Adipocyte (in vitro differentiated cells): ENCODE results near the gene TARBP2.

Experiments
- DNase-seq: peaks from one replicate; pipeline ENCODE4 v3.0.0-alpha.2; 2015; ENCODE audit warnings: low read depth
- H3K27me3 ChIP-seq: replicated peaks from 2 replicates; pipeline ENCODE4 v1.7.0; 2013; ENCODE audit warnings: mild to moderate bottlenecking, low read length, moderate library complexity; ENCODE audit not compliant: control insufficient read depth, insufficient read depth
- H3K36me3 ChIP-seq: 2 replicates; pipeline ENCODE4 v1.7.0; 2013; ENCODE audit warnings: low read length, mild to moderate bottlenecking, moderate library complexity; ENCODE audit not compliant: control insufficient read depth, insufficient read depth, severe bottlenecking
- H3K4me1 ChIP-seq: 2 replicates; pipeline ENCODE4 v1.7.0; 2013; ENCODE audit warnings: mild to moderate bottlenecking, low read length, moderate library complexity; ENCODE audit not compliant: control insufficient read depth, insufficient read depth
- H3K4me3 ChIP-seq: 2 replicates; pipeline ENCODE4 v1.7.0; 2013; ENCODE audit warnings: mild to moderate bottlenecking, low read length, moderate library complexity
- H3K9ac ChIP-seq: 2 replicates; pipeline ENCODE4 v1.7.0; 2013; ENCODE audit warnings: mild to moderate bottlenecking, low read length, moderate library complexity
- H3K9me3 ChIP-seq: 2 replicates; pipeline ENCODE4 v1.7.0; 2013; ENCODE audit warnings: mild to moderate bottlenecking, low read length, moderate library complexity; ENCODE audit not compliant: control insufficient read depth

Gene TARBP2

GRCh38 chr12:53462935-53463334, 38.1 kb upstream of the TARBP2 start:
- H3K4me3 ChIP-seq = no peak overlapping the region

DNA sequence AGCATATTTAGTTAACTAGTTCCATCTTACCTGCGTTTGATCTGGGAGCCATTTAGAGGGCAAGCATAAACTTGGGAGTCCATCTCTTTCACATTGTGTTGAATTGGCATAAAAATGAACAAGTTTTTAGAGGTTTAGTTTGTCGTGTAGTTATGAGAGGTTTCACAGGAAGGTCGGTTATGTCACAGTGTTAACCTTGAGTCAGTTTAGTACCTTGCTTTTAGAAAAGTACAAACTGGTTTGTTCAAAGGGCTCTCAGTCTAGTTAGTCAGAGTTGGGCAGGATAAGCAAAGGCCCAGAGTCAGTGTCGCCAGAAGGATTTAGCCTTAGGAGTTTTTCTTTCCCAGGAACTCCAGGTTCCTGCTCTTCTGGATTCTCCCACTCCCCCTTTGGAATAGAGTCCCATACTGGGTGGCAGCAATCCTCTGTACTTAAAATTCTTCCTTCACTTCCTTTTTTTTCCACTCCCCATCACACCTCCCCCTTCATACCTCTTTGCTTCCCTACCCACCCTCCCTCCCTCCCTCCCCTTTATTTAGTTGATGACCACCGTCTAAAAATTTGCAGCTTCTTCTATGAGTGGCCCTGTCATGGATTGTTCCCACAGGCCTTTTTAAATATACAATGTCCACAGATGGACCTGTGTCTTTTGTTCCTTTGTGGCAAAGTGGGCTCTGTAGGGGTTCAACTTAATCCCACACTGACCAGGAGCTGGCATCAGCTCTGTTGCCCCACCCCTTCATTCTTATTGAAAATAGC, 37.1 kb upstream of the TARBP2 start:
- Histone ChIP-seq H3K4me3 (no peak overlapping the region), H3K9me3 (no peaks in the 10 kb centered on the region), H3K27me3 (no peaks in the 10 kb centered on the region), H3K4me1 (peaks cover 40% of the 10 kb centered on the region), H3K9ac (peak overlapping the region; percentile 16), H3K36me3 (peaks cover 99% of the 10 kb centered on the region)
- no peak for DNase-seq

More at GRCh38 chr12:53462935-53463334, 38.1 kb upstream of the TARBP2 start:
- H3K27me3 ChIP-seq = no peaks in the 10 kb centered on the region
- no peaks in the 10 kb centered on the region for H3K9me3 ChIP-seq
- H3K9ac ChIP-seq = peak overlapping the region; percentile 18
- peaks cover 40% of the 10 kb centered on the region for H3K4me1 ChIP-seq
- no peak for DNase-seq
- H3K36me3 ChIP-seq = peaks cover 99% of the 10 kb centered on the region

GRCh38 chr12:53464685-53465418, 36.2 kb upstream of the TARBP2 start:
- DNase-seq = no peak
- no peaks in the 10 kb centered on the region for H3K9me3 ChIP-seq
- H3K4me3 ChIP-seq = no peak overlapping the region
- H3K9ac ChIP-seq = peak overlapping the region; percentile 44
- H3K27me3 ChIP-seq = no peaks in the 10 kb centered on the region
- peaks cover 40% of the 10 kb centered on the region for H3K4me1 ChIP-seq
- peaks cover 99% of the 10 kb centered on the region for H3K36me3 ChIP-seq

DNA sequence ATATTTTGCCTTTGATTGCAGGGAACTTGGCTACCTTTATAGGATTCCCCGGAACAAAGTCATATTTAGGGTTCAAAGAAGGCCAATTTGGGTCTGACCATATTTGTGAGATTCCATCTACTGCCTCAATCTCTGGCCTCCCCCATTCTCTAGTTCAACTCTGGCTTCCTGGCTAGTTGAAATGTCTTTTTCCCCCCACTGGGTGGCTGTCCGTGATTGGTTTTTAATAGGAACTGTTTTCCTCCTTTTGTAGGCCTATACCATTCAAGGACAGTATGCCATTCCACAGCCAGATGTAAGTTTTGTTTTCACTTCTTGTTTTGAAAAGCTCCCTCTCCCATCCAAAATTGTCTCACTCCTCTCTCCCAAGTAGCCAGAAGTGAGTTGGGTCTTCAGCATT, 35.4 kb upstream of the TARBP2 start:
- H3K9me3 ChIP-seq = no peaks in the 10 kb centered on the region
- DNase-seq = no peak
- H3K4me1 ChIP-seq = peaks cover 35% of the 10 kb centered on the region
- H3K36me3 ChIP-seq = peaks cover 99% of the 10 kb centered on the region
- no peak overlapping the region for H3K4me3 ChIP-seq
- peak overlapping the region; percentile 44 for H3K9ac ChIP-seq
- no peaks in the 10 kb centered on the region for H3K27me3 ChIP-seq

- DNase-seq = no peak
- Histone ChIP-seq H3K9ac (peak overlapping the region; percentile 44), H3K9me3 (no peaks in the 10 kb centered on the region), H3K36me3 (peaks cover 98% of the 10 kb centered on the region), H3K4me1 (peaks cover 32% of the 10 kb centered on the region), H3K27me3 (no peaks in the 10 kb centered on the region), H3K4me3 (no peak overlapping the region)
Measured at GRCh38 chr12:53466640-53467039, 34.4 kb upstream of the TARBP2 start.

GRCh38 chr12:53467082-53467481, 34.0 kb upstream of the TARBP2 start:
- no peak for DNase-seq
- no peak overlapping the region for H3K4me3 ChIP-seq
- H3K27me3 ChIP-seq = no peaks in the 10 kb centered on the region
- H3K36me3 ChIP-seq = peaks cover 98% of the 10 kb centered on the region
- H3K9me3 ChIP-seq = no peaks in the 10 kb centered on the region
- peaks cover 36% of the 10 kb centered on the region for H3K4me1 ChIP-seq
- H3K9ac ChIP-seq = no peak overlapping the region

- H3K27me3 ChIP-seq = no peaks in the 10 kb centered on the region
- H3K36me3 ChIP-seq = peaks cover 98% of the 10 kb centered on the region
- H3K9me3 ChIP-seq = no peaks in the 10 kb centered on the region
- peaks cover 44% of the 10 kb centered on the region for H3K4me1 ChIP-seq
- H3K4me3 ChIP-seq = no peak overlapping the region
- H3K9ac ChIP-seq = no peak overlapping the region
- DNase-seq = no peak
Measured at GRCh38 chr12:53467880-53468279, 33.2 kb upstream of the TARBP2 start.

DNA sequence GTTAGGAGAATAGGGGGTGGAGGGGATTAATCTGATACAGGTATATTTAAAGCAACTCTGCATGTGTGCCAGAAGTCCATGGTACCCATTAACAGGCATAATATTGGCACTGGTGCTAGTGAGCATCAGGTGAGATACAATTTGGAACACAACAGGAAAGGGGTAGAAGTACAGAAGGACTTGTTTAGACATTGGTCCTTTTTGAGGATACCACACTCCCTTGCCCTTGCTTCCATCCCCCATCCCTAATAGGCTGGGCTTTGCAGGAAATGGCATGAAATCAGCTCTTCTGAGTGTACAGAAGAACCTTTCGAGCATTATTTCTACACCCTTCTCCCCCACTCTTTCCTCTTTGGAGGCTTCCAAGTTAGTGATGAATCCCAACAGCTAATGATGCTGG, 32.8 kb upstream of the TARBP2 start:
- H3K9ac ChIP-seq = no peak overlapping the region
- no peaks in the 10 kb centered on the region for H3K27me3 ChIP-seq
- no peak for DNase-seq
- peaks cover 46% of the 10 kb centered on the region for H3K4me1 ChIP-seq
- H3K36me3 ChIP-seq = peaks cover 96% of the 10 kb centered on the region
- H3K4me3 ChIP-seq = no peak overlapping the region
- H3K9me3 ChIP-seq = no peaks in the 10 kb centered on the region

DNA sequence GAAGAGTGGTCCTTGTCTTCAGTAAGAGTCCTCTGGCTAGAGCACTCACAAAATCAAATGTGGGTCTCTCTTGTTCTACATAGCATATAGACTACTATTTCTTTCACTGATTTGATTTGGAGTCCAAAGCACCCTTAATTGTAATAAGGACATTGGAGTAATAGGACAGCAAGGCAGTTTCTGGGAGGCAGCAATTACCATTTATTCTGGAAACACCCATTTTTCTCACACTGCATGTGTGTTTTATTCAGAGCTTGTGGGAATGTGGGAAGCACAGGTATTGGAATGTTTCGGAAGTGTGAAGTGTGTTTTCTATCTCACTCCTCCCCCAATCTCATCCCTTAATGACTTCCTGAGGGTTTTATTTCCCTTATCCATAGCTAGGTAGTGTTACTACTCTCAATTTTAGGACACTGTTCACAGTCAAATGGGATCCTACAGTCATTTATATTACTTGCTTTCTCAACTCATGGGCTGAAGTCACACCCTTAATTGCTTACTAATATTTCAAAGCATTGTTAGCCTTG, 29.0 kb upstream of the TARBP2 start:
- Histone ChIP-seq H3K9me3 (no peaks in the 10 kb centered on the region), H3K36me3 (peaks cover 97% of the 10 kb centered on the region), H3K27me3 (no peaks in the 10 kb centered on the region), H3K4me3 (no peak overlapping the region), H3K9ac (peak overlapping the region; percentile 16), H3K4me1 (peaks cover 52% of the 10 kb centered on the region)
- no peak for DNase-seq

DNA sequence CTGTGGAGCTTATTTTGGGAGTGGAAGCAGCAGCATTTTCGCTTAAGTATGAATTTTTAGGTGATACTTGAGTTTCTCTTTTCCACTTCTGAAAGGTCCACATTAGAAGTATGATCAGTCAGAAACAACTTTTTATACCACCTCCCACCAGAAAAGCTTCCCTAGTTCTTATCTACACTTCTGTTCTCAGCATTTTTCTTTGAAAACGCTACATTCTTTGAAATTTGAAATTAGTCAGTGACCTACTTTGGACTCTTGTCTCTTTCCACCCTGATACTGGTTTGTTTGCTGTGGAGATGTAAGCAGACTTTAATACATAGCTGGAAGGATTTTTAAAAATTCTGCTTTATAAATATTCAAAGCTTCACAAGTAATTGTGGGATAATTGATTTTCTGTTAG, 27.0 kb upstream of the TARBP2 start:
- Histone ChIP-seq H3K27me3 (no peaks in the 10 kb centered on the region), H3K36me3 (peaks cover 94% of the 10 kb centered on the region), H3K9ac (peak overlapping the region; percentile 19), H3K4me1 (peaks cover 68% of the 10 kb centered on the region), H3K4me3 (no peak overlapping the region), H3K9me3 (no peaks in the 10 kb centered on the region)
- DNase-seq = no peak

GRCh38 chr12:53474819-53475218, 26.3 kb upstream of the TARBP2 start:
- Histone ChIP-seq H3K27me3 (no peaks in the 10 kb centered on the region), H3K4me3 (no peak overlapping the region), H3K9me3 (no peaks in the 10 kb centered on the region), H3K4me1 (peaks cover 75% of the 10 kb centered on the region), H3K9ac (peak overlapping the region; percentile 30), H3K36me3 (peaks cover 94% of the 10 kb centered on the region)
- no peak for DNase-seq
